SHP77 (cell line): ENCODE results near the gene MXD3.
"Not testable (repeated sequence)": the region's sequence is repeated elsewhere in the genome, so short reads cannot be mapped to it uniquely, and the experiment has no call there.

ENCODE experiments used
- DNase-seq, 2 experiments: peaks; one replicate each; lab custom pipeline; 2025; lab: John Stamatoyannopoulos, UW

The MXD3 gene

GRCh38 chr5:177311723-177312648 is at the start of gene MXD3:
MXD3 (minus strand) TSS chr5:177311898; CDS start chr5:177311830, 68 bp downstream.
- peak; percentile 94 for DNase-seq

- not testable (repeated sequence) for DNase-seq
Measured at GRCh38 chr5:177360740-177361139, 49.0 kb upstream of the MXD3 start.

- DNase-seq = no peak
Measured at GRCh38 chr5:177359860-177360259, 48.2 kb upstream of the MXD3 start.

GRCh38 chr5:177359451-177359851 is 47.8 kb upstream of the MXD3 start:
- no peak for DNase-seq

GRCh38 chr5:177358370-177358819 is 46.7 kb upstream of the MXD3 start:
- no peak for DNase-seq

GRCh38 chr5:177357459-177358351 is 46.0 kb upstream of the MXD3 start, which contains the start of gene RGS14:
RGS14 (plus strand) TSS chr5:177357924; CDS start chr5:177358025, 101 bp downstream.
- DNase-seq = no peak

GRCh38 chr5:177357146-177357458 is 45.4 kb upstream of the MXD3 start:
- no peak for DNase-seq

GRCh38 chr5:177356746-177357145 is 45.0 kb upstream of the MXD3 start:
- DNase-seq = no peak

- DNase-seq = no peak
Measured at GRCh38 chr5:177355868-177356168, 44.1 kb upstream of the MXD3 start.

- DNase-seq = no peak
Measured at GRCh38 chr5:177355162-177355867, 43.6 kb upstream of the MXD3 start.

GRCh38 chr5:177354711-177355110 is 43.0 kb upstream of the MXD3 start:
- no peak for DNase-seq

- DNase-seq = no peak
Measured at GRCh38 chr5:177354256-177354655, 42.6 kb upstream of the MXD3 start.

GRCh38 chr5:177353093-177353492 is 41.4 kb upstream of the MXD3 start:
- no peak for DNase-seq

- DNase-seq = peak; percentile 90
Measured at GRCh38 chr5:177351392-177352329, 40.0 kb upstream of the MXD3 start, which contains the start of gene LMAN2. LMAN2 (minus strand) TSS chr5:177351668; CDS start chr5:177351647, 21 bp downstream.

- no peak for DNase-seq
Measured at GRCh38 chr5:177350776-177351391, 39.2 kb upstream of the MXD3 start.

- no peak for DNase-seq
Measured at GRCh38 chr5:177349762-177350161, 38.1 kb upstream of the MXD3 start.

GRCh38 chr5:177349362-177349647 is 37.6 kb upstream of the MXD3 start:
- DNase-seq = no peak

- DNase-seq = no peak
Measured at GRCh38 chr5:177347699-177348098, 36.0 kb upstream of the MXD3 start.

- DNase-seq = no peak
Measured at GRCh38 chr5:177346820-177347219, 35.1 kb upstream of the MXD3 start.

GRCh38 chr5:177344891-177345290 is 33.2 kb upstream of the MXD3 start:
- no peak for DNase-seq

GRCh38 chr5:177343777-177344176 is 32.1 kb upstream of the MXD3 start:
- DNase-seq = no peak
